Stomach (tissue), 9 donors: ENCODE results near the gene MKLN1. TPM values are rescaled to one million over a fixed set of nuclear protein-coding genes. Genes with fewer than 3 reads are reported as not detected.

Experiments
- DNase-seq, 2 donors: peaks; one replicate each; pipeline versions ENCODE4 v3.0.0 to v3.0.0-alpha.2; 2013 to 2019
- H3K27ac ChIP-seq, 5 donors: fragments of 200-600 bp in 4 of 5; sonication (generic) in 4 of 5; one replicate each; pipeline ENCODE4 v1.5.1; 2013 to 2019; ENCODE audit warnings: mild to moderate bottlenecking in 1 of 5, moderate library complexity in 1 of 5
- H3K27me3 ChIP-seq, 3 donors: fragments of 200-600 bp; sonication (generic); one replicate each; pipeline ENCODE4 v1.5.1; 2017 to 2019; ENCODE audit warnings: mixed run types in 1 of 3
- H3K36me3 ChIP-seq, 4 donors: fragments of 200-600 bp; sonication (generic); 1 replicate in 3 of 4; 2 replicates in 1 of 4; pipeline ENCODE4 v1.5.1; 2016 to 2019
- H3K4me1 ChIP-seq, 4 donors: fragments of 200-600 bp; sonication (generic); one replicate each; pipeline ENCODE4 v1.5.1; 2016 to 2019
- H3K4me3 ChIP-seq, 4 donors: fragments of 200-600 bp; sonication (generic) in 3 of 4; one replicate each; pipeline ENCODE4 v1.5.1; 2016 to 2019; ENCODE audit warnings: mild to moderate bottlenecking in 1 of 4
- H3K9me3 ChIP-seq, 4 donors: fragments of 200-600 bp; sonication (generic); one replicate each; pipeline ENCODE4 v1.5.1; 2016 to 2019
- EP300 ChIP-seq: sonication (generic); formaldehyde crosslinking; IDR thresholded peaks from one replicate; pipeline ENCODE4 v1.6.1; 2017; ENCODE audit warnings: antibody characterized with exemption
- POLR2A ChIP-seq, 4 donors: fragments of 450-650 bp; IDR thresholded peaks; one replicate each; pipeline ENCODE4 v1.6.1; 2016; ENCODE audit warnings: antibody characterized with exemption in 4 of 4, control low read depth in 2 of 4, mild to moderate bottlenecking in 1 of 4, moderate library complexity in 1 of 4
- POLR2AphosphoS5 ChIP-seq, 3 donors: sonication (generic); formaldehyde crosslinking; IDR thresholded peaks; one replicate each; pipeline ENCODE4 v1.6.1; 2016; ENCODE audit warnings: antibody characterized with exemption in 3 of 3
- WGBS, 5 donors: extraction: QIAGEN DNeasy Blood & Tissue Kit in 3 of 5; methylation state at CpG; one replicate each; pipeline versions ENCODE4 v1.1.5 to v1.1.7; 2013 to 2018; 5-methylcytosine and 5-hydroxymethylcytosine counted together
- intact Hi-C: fragments of 100-400 bp; cut with DNase I; formaldehyde crosslinking; loops from one replicate; pipeline ENCODE4 v1.15.1; 2023; ENCODE audit warnings: low total_unique reads
- polyA plus RNA-seq, 3 donors: library from polyadenylated mRNA; stranded (reverse); fragments of 200-250 nt; gene quantifications; one replicate each; pipeline ENCODE4 v1.2.3, GENCODE V29; 2013
- total RNA-seq, 5 donors: library from RNA; depleted of rRNA; stranded (reverse); fragments of >200 nt; gene quantifications; one replicate each; pipeline versions ENCODE4 v1.1.0 to v1.2.3, GENCODE V29; 2014 to 2016
- TF ChIP-seq, protein P1 (sequence below), 7 experiments: fragments of 450-650 bp in 4 of 7; fragments of 200-600 bp in 3 of 7; sonication (generic) in 3 of 7; IDR thresholded peaks; one replicate each; pipeline ENCODE4 v1.5.1; 2016 to 2019; ENCODE audit warnings: antibody characterized with exemption in 7 of 7, control low read depth in 2 of 7, mild to moderate bottlenecking in 1 of 7
- donor health status: healthy with polysubstance abuse.
- donor health status: Bipolar disorder and iron deficiency.
- donor health status: healthy.

Gene MKLN1
- total and polyA plus RNA-seq, 8 donors = 9.4 to 147 (median 30.8) TPM

- intact Hi-C loops = no loop called here
- Histone ChIP-seq H3K27ac (no peak overlapping the region), H3K4me1 (peaks cover 0 to 12% (median 5%) of the 10 kb centered on the region in 4 donors), H3K9me3 (no peaks in the 10 kb centered on the region), H3K36me3 (peaks cover 0 to 27% (median 19%) of the 10 kb centered on the region in 4 donors), H3K27me3 (no peaks in the 10 kb centered on the region), H3K4me3 (no peak overlapping the region)
- DNase-seq = no peak
- TF ChIP-seq POLR2AphosphoS5 (IDR thresholded peaks at IDR 0.05) = no peak
- TF ChIP-seq, protein P1, sequence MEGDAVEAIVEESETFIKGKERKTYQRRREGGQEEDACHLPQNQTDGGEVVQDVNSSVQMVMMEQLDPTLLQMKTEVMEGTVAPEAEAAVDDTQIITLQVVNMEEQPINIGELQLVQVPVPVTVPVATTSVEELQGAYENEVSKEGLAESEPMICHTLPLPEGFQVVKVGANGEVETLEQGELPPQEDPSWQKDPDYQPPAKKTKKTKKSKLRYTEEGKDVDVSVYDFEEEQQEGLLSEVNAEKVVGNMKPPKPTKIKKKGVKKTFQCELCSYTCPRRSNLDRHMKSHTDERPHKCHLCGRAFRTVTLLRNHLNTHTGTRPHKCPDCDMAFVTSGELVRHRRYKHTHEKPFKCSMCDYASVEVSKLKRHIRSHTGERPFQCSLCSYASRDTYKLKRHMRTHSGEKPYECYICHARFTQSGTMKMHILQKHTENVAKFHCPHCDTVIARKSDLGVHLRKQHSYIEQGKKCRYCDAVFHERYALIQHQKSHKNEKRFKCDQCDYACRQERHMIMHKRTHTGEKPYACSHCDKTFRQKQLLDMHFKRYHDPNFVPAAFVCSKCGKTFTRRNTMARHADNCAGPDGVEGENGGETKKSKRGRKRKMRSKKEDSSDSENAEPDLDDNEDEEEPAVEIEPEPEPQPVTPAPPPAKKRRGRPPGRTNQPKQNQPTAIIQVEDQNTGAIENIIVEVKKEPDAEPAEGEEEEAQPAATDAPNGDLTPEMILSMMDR (IDR thresholded peaks at IDR 0.05) = no peak
- no peak for TF ChIP-seq EP300
Measured at GRCh38 chr7:131493581-131493980, 165.9 kb downstream of the MKLN1 start.

GRCh38 chr7:131494182-131494581 is 166.5 kb downstream of the MKLN1 start:
- Histone ChIP-seq H3K27me3 (no peaks in the 10 kb centered on the region), H3K4me3 (no peak overlapping the region), H3K27ac (no peak overlapping the region), H3K36me3 (peaks cover 0 to 28% (median 18%) of the 10 kb centered on the region in 4 donors), H3K4me1 (peaks cover 0 to 12% (median 5%) of the 10 kb centered on the region in 4 donors), H3K9me3 (no peaks in the 10 kb centered on the region)
- TF ChIP-seq POLR2A (IDR thresholded peaks at IDR 0.05) (no peak), EP300 (no peak), POLR2AphosphoS5 (IDR thresholded peaks at IDR 0.05) (no peak)
- TF ChIP-seq, protein P1 (IDR thresholded peaks at IDR 0.05) = no peak
- 87 to 91% (median 88%) methylated on average over 2 of the region's 2 CpGs for WGBS, 5 donors
- DNase-seq = no peak
- intact Hi-C loops = no loop called here

- H3K4me3 ChIP-seq = no peak overlapping the region
- H3K27me3 ChIP-seq = no peaks in the 10 kb centered on the region
- 77 to 97% (median 82%) methylated on average over 7 of the region's 7 CpGs for WGBS, 5 donors
- no peak for DNase-seq
- no peaks in the 10 kb centered on the region for H3K9me3 ChIP-seq
- TF ChIP-seq POLR2A (IDR thresholded peaks at IDR 0.05) (no peak), EP300 (no peak), POLR2AphosphoS5 (IDR thresholded peaks at IDR 0.05) (no peak)
- TF ChIP-seq, protein P1 (IDR thresholded peaks at IDR 0.05) = no peak
- intact Hi-C loops = no loop called here
- no peak overlapping the region for H3K27ac ChIP-seq
- peaks cover 0 to 28% (median 23%) of the 10 kb centered on the region in 4 donors for H3K36me3 ChIP-seq
- H3K4me1 ChIP-seq = peaks cover 0 to 12% (median 6%) of the 10 kb centered on the region in 4 donors
Measured at GRCh38 chr7:131495669-131496498, 168.2 kb downstream of the MKLN1 start.

DNA sequence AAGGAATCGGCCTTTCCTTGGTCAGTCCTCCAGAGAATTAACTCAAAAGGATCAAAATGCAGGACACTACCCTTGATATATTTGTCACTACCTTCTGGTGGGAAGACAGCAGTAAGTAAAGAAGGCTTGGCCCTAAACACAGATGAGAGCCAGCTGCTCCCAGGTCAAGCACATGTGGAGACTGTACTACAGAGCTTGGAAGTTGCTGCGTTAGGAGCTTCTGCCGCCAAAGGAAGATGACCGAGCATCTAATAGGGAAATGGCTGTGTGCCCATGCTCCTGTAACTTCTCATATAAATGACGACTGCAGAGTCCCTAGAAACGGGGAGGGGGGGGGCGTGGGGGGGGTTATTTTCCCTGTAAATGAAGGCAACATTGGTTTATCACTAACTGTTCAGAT is 169.8 kb downstream of the MKLN1 start:
- Histone ChIP-seq H3K27ac (peak overlapping the region in 3 of 5 donors; percentile 24 to 71 (median 58)), H3K27me3 (no peaks in the 10 kb centered on the region), H3K4me3 (no peak overlapping the region), H3K36me3 (peaks cover 0 to 28% (median 23%) of the 10 kb centered on the region in 4 donors), H3K4me1 (peaks cover 0 to 18% (median 9%) of the 10 kb centered on the region in 4 donors), H3K9me3 (no peaks in the 10 kb centered on the region)
- TF ChIP-seq POLR2A (IDR thresholded peaks at IDR 0.05) (no peak), EP300 (no peak), POLR2AphosphoS5 (IDR thresholded peaks at IDR 0.05) (no peak)
- TF ChIP-seq, protein P1 (IDR thresholded peaks at IDR 0.05) = no peak
- DNase-seq = peak in 1 of 2 donors; percentile 59
- intact Hi-C loops = no loop called here
- WGBS, 5 donors = 57 to 76% (median 70%) methylated on average over 4 to 7 of the region's 7 CpGs
